Measurements from ENCODE around the gene KIF21B. TPM values are rescaled to one million over a fixed set of nuclear protein-coding genes. Genes with fewer than 3 reads are reported as not detected.
A peak's percentile ranks its signal among the peaks of the same experiment; 100 is the strongest.

The KIF21B gene
- total and polyA plus RNA-seq, 2 experiments from 2014 or later, result 0.03 TPM; not detected in 1

DNA sequence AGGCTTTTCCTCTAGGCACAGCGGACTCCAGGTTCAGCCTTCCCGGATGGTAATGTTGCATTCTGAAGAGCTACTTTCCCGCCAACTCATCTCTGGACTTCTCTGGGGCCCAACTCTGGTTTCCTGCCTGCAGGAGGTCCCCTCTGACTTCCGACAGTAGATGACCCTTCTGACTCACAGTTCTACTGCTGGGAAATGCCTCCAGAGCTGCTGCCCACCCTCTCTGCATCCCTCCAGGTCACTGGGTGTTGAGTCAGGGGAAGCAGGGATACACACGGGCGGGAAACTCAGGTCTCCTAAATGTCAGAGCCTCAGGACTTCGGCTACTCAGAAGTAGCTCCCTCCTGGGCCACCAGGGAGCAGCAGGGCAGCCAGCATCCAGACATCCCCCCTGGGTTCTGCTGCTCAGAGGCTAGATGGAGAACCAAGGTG lies 2.1 kb upstream of the KIF21B start:
- DNase-seq, result peak; percentile 52
- H3K4me3 ChIP-seq, result no peak overlapping the region
- no peak overlapping the region for H3K9ac ChIP-seq
- no peaks in the 10 kb centered on the region for H3K36me3 ChIP-seq (ENCODE audit: low read depth)
- no peak for TF ChIP-seq EZH2 (IDR thresholded peaks at IDR 0.05; ENCODE audit: insufficient read depth, poor library complexity, severe bottlenecking)
- TF ChIP-seq EZH2phosphoT487 (IDR thresholded peaks at IDR 0.05; ENCODE audit: insufficient read depth, low read depth), result no peak
- no peak overlapping the region for H3K4me2 ChIP-seq (ENCODE audit: unreplicated experiment)
- H4K20me1 ChIP-seq (ENCODE audit: insufficient read depth), result no peaks in the 10 kb centered on the region
- 60 to 63% methylated on average over 6 to 7 of the region's 7 CpGs for WGBS, 2 experiments (ENCODE audit: low coverage in 1 of 2, low lambda C conversion rate in 2 of 2, missing lambda C conversion rate in 2 of 2)
- H3K9me3 ChIP-seq (ENCODE audit: low read depth), result no peaks in the 10 kb centered on the region
- no peaks in the 10 kb centered on the region for H3F3A ChIP-seq (ENCODE audit: insufficient read depth)
- H3K79me2 ChIP-seq (ENCODE audit: insufficient read depth), result no peaks in the 10 kb centered on the region
- in situ Hi-C loops (cut with MboI), result no loop called here
- H3K27ac ChIP-seq, result no peak overlapping the region
- peaks cover 5% of the 10 kb centered on the region; the same call in 1 of the 2 replicates for H3K4me1 ChIP-seq (ENCODE audit: insufficient read depth)
- no peaks in the 10 kb centered on the region for H3K9me2 ChIP-seq (ENCODE audit: insufficient read depth)
- no peak overlapping the region for H2AFZ ChIP-seq
- peaks cover 4% of the 10 kb centered on the region; the same call in 1 of the 2 replicates for H3K27me3 ChIP-seq (replicated peaks; ENCODE audit: insufficient read depth)

DNA sequence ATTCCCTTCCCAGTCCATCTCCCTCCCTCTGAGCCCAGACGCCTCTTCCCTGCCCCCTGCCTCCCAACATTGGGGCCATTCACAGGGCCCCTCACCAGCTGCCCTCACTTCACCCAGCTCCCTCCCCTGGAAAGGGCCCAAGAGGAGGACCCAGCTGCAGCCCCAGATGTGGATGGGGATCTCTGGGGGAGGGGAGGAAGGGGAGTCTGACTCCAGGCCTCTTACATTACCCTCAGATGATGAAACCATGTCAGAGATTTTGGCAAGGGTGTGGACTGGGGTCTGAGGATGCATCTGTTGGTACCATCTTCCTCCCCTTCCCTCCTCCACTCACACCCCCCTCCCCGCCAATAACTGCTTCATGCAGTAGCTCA lies 1.1 kb upstream of the KIF21B start:
- H3K27me3 ChIP-seq (replicated peaks; ENCODE audit: insufficient read depth), result peaks cover 4% of the 10 kb centered on the region; the same call in 1 of the 2 replicates
- in situ Hi-C loops (cut with MboI), result no loop called here
- no peaks in the 10 kb centered on the region for H4K20me1 ChIP-seq (ENCODE audit: insufficient read depth)
- TF ChIP-seq EZH2 (IDR thresholded peaks at IDR 0.05; ENCODE audit: insufficient read depth, poor library complexity, severe bottlenecking) (no peak), EZH2phosphoT487 (IDR thresholded peaks at IDR 0.05; ENCODE audit: insufficient read depth, low read depth) (no peak)
- WGBS, 2 experiments (ENCODE audit: low coverage in 1 of 2, low lambda C conversion rate in 2 of 2, missing lambda C conversion rate in 2 of 2), result 95% methylated on average over 2 of the region's 2 CpGs
- no peaks in the 10 kb centered on the region for H3K9me3 ChIP-seq (ENCODE audit: low read depth)
- no peak overlapping the region for H3K4me3 ChIP-seq
- H3K9me2 ChIP-seq (ENCODE audit: insufficient read depth), result no peaks in the 10 kb centered on the region
- no peaks in the 10 kb centered on the region for H3F3A ChIP-seq (ENCODE audit: insufficient read depth)
- H3K27ac ChIP-seq, result no peak overlapping the region
- H3K79me2 ChIP-seq (ENCODE audit: insufficient read depth), result no peaks in the 10 kb centered on the region
- H2AFZ ChIP-seq, result no peak overlapping the region
- no peak overlapping the region for H3K9ac ChIP-seq
- peaks cover 5% of the 10 kb centered on the region; the same call in 1 of the 2 replicates for H3K4me1 ChIP-seq (ENCODE audit: insufficient read depth)
- no peaks in the 10 kb centered on the region for H3K36me3 ChIP-seq (ENCODE audit: low read depth)
- no peak overlapping the region for H3K4me2 ChIP-seq (ENCODE audit: unreplicated experiment)
- DNase-seq, result no peak

DNA sequence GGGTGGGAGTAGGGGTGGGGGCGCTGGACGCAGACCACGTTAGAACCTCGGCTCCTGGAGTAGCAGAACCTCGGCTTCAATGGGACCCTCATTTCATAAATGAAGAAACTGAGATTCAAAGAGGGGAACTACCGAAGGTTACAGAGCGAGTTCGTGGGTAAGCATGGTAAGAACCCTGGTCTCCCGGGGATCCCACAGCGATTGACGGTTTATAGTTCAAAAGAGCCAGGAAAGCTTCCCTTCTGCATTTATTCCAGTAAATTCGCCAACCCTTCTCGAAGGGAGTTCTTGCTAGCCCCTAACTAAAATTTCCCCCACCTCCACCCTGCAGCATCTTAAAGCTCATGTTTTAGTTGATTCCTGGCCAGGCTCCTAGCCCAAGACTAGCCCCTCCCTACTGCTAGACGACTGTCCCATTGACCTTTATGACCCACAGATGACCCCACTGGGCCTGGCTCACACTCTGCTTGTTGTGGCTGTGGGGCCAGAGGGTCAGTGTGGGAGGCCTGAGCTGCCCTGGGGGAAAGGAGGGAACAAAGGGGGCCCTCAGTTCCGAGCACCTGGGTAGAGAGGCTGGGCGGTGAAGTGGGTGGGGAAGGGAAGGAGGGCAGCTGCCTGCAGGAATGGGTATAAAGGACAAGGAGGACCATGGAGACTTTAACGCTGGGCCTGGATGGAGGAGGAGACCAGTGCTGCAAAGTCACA lies 558 bp upstream of the KIF21B start:
- Histone ChIP-seq H4K20me1 (ENCODE audit: insufficient read depth) (no peaks in the 10 kb centered on the region), H3K9me2 (ENCODE audit: insufficient read depth) (no peaks in the 10 kb centered on the region), H3K27me3 (replicated peaks; ENCODE audit: insufficient read depth) (peaks cover 4% of the 10 kb centered on the region; the same call in 1 of the 2 replicates), H3K4me3 (no peak overlapping the region), H3K4me1 (ENCODE audit: insufficient read depth) (peaks cover 5% of the 10 kb centered on the region; the same call in 1 of the 2 replicates), H3K27ac (no peak overlapping the region), H3F3A (ENCODE audit: insufficient read depth) (no peaks in the 10 kb centered on the region), H3K9ac (no peak overlapping the region), H3K9me3 (ENCODE audit: low read depth) (no peaks in the 10 kb centered on the region), H2AFZ (no peak overlapping the region), H3K36me3 (ENCODE audit: low read depth) (no peaks in the 10 kb centered on the region), H3K4me2 (ENCODE audit: unreplicated experiment) (no peak overlapping the region), H3K79me2 (ENCODE audit: insufficient read depth) (no peaks in the 10 kb centered on the region)
- no peak for TF ChIP-seq EZH2phosphoT487 (IDR thresholded peaks at IDR 0.05; ENCODE audit: insufficient read depth, low read depth)
- TF ChIP-seq EZH2 (IDR thresholded peaks at IDR 0.05; ENCODE audit: insufficient read depth, poor library complexity, severe bottlenecking), result no peak
- WGBS, 2 experiments (ENCODE audit: low coverage in 1 of 2, low lambda C conversion rate in 2 of 2, missing lambda C conversion rate in 2 of 2), result 61 to 62% methylated on average over 17 of the region's 17 CpGs
- in situ Hi-C loops (cut with MboI), result no loop called here
- DNase-seq, result no peak

DNA sequence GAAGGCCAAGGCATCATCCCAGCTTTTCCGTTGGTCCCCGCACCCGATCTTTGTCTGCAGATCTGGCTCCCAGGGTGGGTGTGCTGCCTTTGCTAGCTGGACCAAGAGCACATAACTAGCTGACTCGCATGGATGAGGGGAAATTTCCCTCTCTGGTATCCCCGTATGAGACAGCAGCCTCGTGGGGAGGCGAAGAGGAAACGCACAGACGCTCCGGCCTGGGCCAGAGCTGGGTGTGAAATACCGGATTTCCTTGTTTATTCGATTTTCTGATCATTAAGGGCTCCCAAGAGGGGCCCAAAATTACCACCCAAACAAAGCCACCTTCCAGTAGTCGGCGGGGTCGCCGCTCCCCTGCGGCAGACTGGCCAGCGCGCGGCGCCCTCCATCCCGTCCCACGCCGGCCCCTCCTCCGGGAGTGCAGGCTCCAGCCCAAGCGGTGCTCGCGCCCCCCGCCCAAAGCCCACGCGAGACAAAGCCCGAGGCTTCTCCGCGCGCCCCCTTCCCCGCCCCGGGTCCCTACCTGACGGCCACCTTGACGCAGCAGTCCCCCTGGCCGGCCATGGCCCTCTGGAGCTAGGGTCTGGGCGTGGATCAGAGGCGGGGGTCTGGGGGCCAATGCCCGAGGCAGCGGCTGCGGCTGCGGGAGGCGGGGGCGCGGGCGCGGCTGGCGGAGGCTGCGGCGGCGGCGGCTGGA lies 546 bp downstream of the KIF21B start:
- Histone ChIP-seq H3F3A (ENCODE audit: insufficient read depth) (no peaks in the 10 kb centered on the region), H4K20me1 (ENCODE audit: insufficient read depth) (no peaks in the 10 kb centered on the region), H3K4me1 (ENCODE audit: insufficient read depth) (peaks cover 5% of the 10 kb centered on the region; the same call in 1 of the 2 replicates), H3K27ac (no peak overlapping the region), H2AFZ (peak overlapping the region; percentile 58; the same call in 1 of the 2 replicates), H3K9me3 (ENCODE audit: low read depth) (no peaks in the 10 kb centered on the region), H3K79me2 (ENCODE audit: insufficient read depth) (no peaks in the 10 kb centered on the region), H3K4me2 (ENCODE audit: unreplicated experiment) (no peak overlapping the region), H3K36me3 (ENCODE audit: low read depth) (no peaks in the 10 kb centered on the region), H3K9me2 (ENCODE audit: insufficient read depth) (no peaks in the 10 kb centered on the region), H3K9ac (no peak overlapping the region), H3K4me3 (peak overlapping the region; percentile 66), H3K27me3 (replicated peaks; ENCODE audit: insufficient read depth) (peaks cover 4% of the 10 kb centered on the region; the same call in 1 of the 2 replicates)
- in situ Hi-C loops (cut with MboI), result no loop called here
- no peak for DNase-seq
- TF ChIP-seq EZH2phosphoT487 (IDR thresholded peaks at IDR 0.05; ENCODE audit: insufficient read depth, low read depth) (no peak), EZH2 (IDR thresholded peaks at IDR 0.05; ENCODE audit: insufficient read depth, poor library complexity, severe bottlenecking) (no peak)
- WGBS, 2 experiments (ENCODE audit: low coverage in 1 of 2, low lambda C conversion rate in 2 of 2, missing lambda C conversion rate in 2 of 2), result 12 to 34% methylated on average over 17 to 56 of the region's 56 CpGs

All from GM23248 (cell line).